Measurements from ENCODE around the gene APRT. TPM values are rescaled to one million over a fixed set of nuclear protein-coding genes. Genes with fewer than 3 reads are reported as not detected.

APRT gene
- total RNA-seq, 2 experiments from 2014 or later = 153 to 154 TPM

DNA sequence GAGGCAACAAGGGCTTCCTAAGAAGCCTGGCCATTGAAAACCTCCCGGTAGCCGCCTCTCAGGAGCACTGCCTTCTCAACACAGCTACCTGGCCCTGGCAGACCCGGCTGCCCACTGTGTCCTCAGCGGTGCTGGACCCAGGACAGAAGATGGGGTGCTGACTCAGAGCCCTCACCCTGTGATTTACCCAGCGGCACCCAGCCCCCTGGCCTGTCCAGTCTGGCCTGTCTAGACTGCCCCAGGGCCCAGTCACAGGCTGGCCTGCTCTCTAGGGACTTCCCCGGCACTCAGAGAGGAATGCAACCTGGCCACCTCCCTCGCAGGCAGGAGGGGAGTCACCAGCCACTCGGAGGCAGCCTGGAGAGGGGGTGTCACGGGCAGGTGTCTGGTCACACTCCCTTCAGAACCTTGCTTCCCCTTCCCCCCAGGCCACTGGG is 46.8 kb downstream of the APRT start:
- ChIA-PET CTCF (no interaction called here), POLR2A (interaction anchor here (0.9 kb wide), 1 partner anchor 16 kb away, joined by 3 read pairs; no protein-coding TSS in a partner anchor)
- Mint-ChIP-seq H3K27me3 (no peaks in the 10 kb centered on the region), H3K9me3 (no peaks in the 10 kb centered on the region), H3K4me3 (no peak overlapping the region), H3K4me1 (ENCODE audit: low read depth) (peaks cover 9% of the 10 kb centered on the region), H3K36me3 (ENCODE audit: low read depth) (no peaks in the 10 kb centered on the region), H3K27ac (no peak overlapping the region)
- Histone ChIP-seq H3K4me3 (ENCODE audit: low read length) (no peak overlapping the region), H3K36me3 (ENCODE audit: insufficient read depth, low read length) (peaks cover 26% of the 10 kb centered on the region), H3K27ac (ENCODE audit: low read depth in 1 of 2, low read length in 2 of 2) (no peak overlapping the region), H3K4me1 (ENCODE audit: insufficient read depth, low read length) (peaks cover 87% of the 10 kb centered on the region), H3K27me3 (ENCODE audit: control insufficient read depth in 1 of 2, insufficient read depth in 2 of 2, low read length in 2 of 2) (no peaks in the 10 kb centered on the region), H3K9me3 (ENCODE audit: control insufficient read depth in 1 of 2, insufficient read depth in 1 of 2, low read length in 2 of 2) (no peaks in the 10 kb centered on the region)
- intact Hi-C loops (cut with DNase I, micrococcal nuclease) = no loop called here
- DNase-seq (no peak), ATAC-seq (ENCODE audit: poor library complexity) (no peak)
- TF ChIP-seq, protein P1, sequence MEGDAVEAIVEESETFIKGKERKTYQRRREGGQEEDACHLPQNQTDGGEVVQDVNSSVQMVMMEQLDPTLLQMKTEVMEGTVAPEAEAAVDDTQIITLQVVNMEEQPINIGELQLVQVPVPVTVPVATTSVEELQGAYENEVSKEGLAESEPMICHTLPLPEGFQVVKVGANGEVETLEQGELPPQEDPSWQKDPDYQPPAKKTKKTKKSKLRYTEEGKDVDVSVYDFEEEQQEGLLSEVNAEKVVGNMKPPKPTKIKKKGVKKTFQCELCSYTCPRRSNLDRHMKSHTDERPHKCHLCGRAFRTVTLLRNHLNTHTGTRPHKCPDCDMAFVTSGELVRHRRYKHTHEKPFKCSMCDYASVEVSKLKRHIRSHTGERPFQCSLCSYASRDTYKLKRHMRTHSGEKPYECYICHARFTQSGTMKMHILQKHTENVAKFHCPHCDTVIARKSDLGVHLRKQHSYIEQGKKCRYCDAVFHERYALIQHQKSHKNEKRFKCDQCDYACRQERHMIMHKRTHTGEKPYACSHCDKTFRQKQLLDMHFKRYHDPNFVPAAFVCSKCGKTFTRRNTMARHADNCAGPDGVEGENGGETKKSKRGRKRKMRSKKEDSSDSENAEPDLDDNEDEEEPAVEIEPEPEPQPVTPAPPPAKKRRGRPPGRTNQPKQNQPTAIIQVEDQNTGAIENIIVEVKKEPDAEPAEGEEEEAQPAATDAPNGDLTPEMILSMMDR (IDR thresholded peaks at IDR 0.05) = no peak

DNA sequence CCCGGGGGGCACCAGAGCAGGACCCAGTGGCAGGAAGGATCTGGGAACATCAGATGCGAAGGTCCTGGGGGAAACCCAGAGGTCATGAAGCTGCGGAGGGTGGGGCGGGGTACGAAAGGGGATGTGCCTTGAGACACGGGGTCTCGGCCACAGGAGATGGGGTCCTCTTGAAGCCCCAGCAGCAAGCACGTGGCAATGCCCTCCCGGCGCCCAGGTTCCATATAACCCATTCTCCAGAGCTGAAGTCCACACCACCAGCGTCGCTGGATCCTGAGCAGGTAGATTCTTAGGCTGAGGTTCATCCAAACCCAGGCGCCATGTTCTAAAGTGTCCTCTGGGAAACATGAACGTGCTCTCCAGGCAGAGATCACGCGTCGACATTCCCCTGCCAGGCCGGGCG is 47.6 kb downstream of the APRT start:
- Histone ChIP-seq H3K36me3 (ENCODE audit: insufficient read depth, low read length) (peaks cover 20% of the 10 kb centered on the region), H3K4me3 (ENCODE audit: low read length) (no peak overlapping the region), H3K4me1 (ENCODE audit: insufficient read depth, low read length) (peaks cover 87% of the 10 kb centered on the region), H3K9me3 (ENCODE audit: control insufficient read depth in 1 of 2, insufficient read depth in 1 of 2, low read length in 2 of 2) (peaks cover 0 to 2% of the 10 kb centered on the region in 2 experiments), H3K27me3 (ENCODE audit: control insufficient read depth in 1 of 2, insufficient read depth in 2 of 2, low read length in 2 of 2) (no peaks in the 10 kb centered on the region), H3K27ac (ENCODE audit: low read depth in 1 of 2, low read length in 2 of 2) (no peak overlapping the region)
- Mint-ChIP-seq H3K27me3 (no peaks in the 10 kb centered on the region), H3K4me1 (ENCODE audit: low read depth) (peaks cover 14% of the 10 kb centered on the region), H3K36me3 (ENCODE audit: low read depth) (peaks cover 5% of the 10 kb centered on the region), H3K27ac (no peak overlapping the region), H3K9me3 (no peaks in the 10 kb centered on the region), H3K4me3 (no peak overlapping the region)
- CTCF ChIA-PET = no interaction called here
- ATAC-seq (ENCODE audit: poor library complexity) (no peak), DNase-seq (no peak)
- intact Hi-C loops (cut with DNase I, micrococcal nuclease) = no loop called here
- POLR2A ChIA-PET = interaction anchor here (1.5 kb wide), 1 partner anchor 62 kb away, joined by 4 read pairs; no protein-coding TSS in a partner anchor
- TF ChIP-seq, protein P1 (IDR thresholded peaks at IDR 0.05) = no peak

DNA sequence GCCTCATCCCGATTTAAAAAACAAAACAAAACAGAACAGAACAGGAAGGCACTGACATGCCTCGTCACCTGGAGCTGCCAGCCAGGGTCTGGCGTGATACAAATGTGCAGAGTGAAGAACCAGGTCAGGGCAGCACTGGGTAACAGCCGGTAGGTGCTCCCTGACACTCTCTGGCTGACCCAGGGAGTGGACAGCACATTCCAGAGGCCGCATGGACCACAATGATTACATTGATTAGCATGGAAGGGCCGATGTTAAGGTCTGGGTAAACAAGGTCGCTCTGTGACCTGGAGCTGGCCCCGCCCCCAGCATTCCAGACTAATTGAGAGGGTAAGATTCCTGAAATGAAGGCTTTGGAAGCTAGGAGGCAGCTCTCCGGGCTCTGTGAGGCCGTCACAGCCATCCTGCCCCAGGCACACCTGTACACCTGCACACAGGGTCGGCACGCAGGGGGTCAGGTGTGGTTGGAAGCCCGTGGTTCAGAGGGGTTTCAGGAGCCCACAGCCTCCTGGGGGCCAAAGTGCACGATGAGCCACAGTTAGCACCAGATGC is 48.1 kb downstream of the APRT start:
- intact Hi-C loops (cut with DNase I, micrococcal nuclease) = no loop called here
- H3K36me3 Mint-ChIP-seq (ENCODE audit: low read depth) = peaks cover 5% of the 10 kb centered on the region
- H3K4me1 Mint-ChIP-seq (ENCODE audit: low read depth) = peaks cover 19% of the 10 kb centered on the region
- no peak overlapping the region for H3K27ac Mint-ChIP-seq
- Histone ChIP-seq H3K4me3 (ENCODE audit: low read length) (no peak overlapping the region), H3K4me1 (ENCODE audit: insufficient read depth, low read length) (peaks cover 87% of the 10 kb centered on the region), H3K9me3 (ENCODE audit: control insufficient read depth in 1 of 2, insufficient read depth in 1 of 2, low read length in 2 of 2) (peaks cover 0 to 6% of the 10 kb centered on the region in 2 experiments), H3K27ac (ENCODE audit: low read depth in 1 of 2, low read length in 2 of 2) (no peak overlapping the region), H3K27me3 (ENCODE audit: control insufficient read depth in 1 of 2, insufficient read depth in 2 of 2, low read length in 2 of 2) (no peaks in the 10 kb centered on the region), H3K36me3 (ENCODE audit: insufficient read depth, low read length) (peaks cover 20% of the 10 kb centered on the region)
- TF ChIP-seq, protein P1 (IDR thresholded peaks at IDR 0.05) = no peak
- H3K9me3 Mint-ChIP-seq = no peaks in the 10 kb centered on the region
- DNase-seq (no peak), ATAC-seq (ENCODE audit: poor library complexity) (no peak)
- CTCF ChIA-PET = no interaction called here
- no peak overlapping the region for H3K4me3 Mint-ChIP-seq
- POLR2A ChIA-PET = interaction anchor here (1.5 kb wide), 1 partner anchor 61 kb away, joined by 4 read pairs; no protein-coding TSS in a partner anchor
- no peaks in the 10 kb centered on the region for H3K27me3 Mint-ChIP-seq
